ENCODE measurements around the gene PPM1M.
"Not testable (repeated sequence)": the region's sequence is repeated elsewhere in the genome, so short reads cannot be mapped to it uniquely, and the experiment has no call there.

Gene PPM1M

DNA sequence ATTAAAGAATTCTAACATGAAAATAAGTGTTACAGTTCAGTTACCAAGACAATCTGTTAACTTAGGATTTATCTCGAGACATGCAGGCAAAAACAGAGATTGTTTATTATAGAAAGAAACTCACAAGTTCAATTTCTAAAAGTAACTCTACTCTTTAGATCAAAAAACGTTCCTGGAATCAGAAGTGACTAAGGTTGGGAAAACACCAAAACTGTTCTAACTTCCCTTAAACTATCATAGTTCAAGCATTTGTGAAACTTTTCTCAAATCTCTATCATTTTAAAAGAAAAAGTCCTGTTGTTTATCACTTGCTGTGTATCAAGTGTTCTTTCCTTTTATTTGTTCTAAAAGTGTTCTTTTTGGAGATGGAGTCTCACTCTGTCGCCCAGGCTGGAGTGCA lies 24.2 kb downstream of the PPM1M start:
- no peaks in the 10 kb centered on the region for H3K9me3 ChIP-seq (ENCODE audit: severe bottlenecking)
- peaks cover 50% of the 10 kb centered on the region for H3K36me3 ChIP-seq
- H3K27ac ChIP-seq, result no peak overlapping the region
- no peak for DNase-seq
- H3K4me3 ChIP-seq (ENCODE audit: low read depth, low read length), result no peak overlapping the region
- no peaks in the 10 kb centered on the region for H3K27me3 ChIP-seq (ENCODE audit: insufficient read depth, low read depth, severe bottlenecking)
- TF ChIP-seq, protein P1, sequence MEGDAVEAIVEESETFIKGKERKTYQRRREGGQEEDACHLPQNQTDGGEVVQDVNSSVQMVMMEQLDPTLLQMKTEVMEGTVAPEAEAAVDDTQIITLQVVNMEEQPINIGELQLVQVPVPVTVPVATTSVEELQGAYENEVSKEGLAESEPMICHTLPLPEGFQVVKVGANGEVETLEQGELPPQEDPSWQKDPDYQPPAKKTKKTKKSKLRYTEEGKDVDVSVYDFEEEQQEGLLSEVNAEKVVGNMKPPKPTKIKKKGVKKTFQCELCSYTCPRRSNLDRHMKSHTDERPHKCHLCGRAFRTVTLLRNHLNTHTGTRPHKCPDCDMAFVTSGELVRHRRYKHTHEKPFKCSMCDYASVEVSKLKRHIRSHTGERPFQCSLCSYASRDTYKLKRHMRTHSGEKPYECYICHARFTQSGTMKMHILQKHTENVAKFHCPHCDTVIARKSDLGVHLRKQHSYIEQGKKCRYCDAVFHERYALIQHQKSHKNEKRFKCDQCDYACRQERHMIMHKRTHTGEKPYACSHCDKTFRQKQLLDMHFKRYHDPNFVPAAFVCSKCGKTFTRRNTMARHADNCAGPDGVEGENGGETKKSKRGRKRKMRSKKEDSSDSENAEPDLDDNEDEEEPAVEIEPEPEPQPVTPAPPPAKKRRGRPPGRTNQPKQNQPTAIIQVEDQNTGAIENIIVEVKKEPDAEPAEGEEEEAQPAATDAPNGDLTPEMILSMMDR (IDR thresholded peaks at IDR 0.05; ENCODE audit: low read depth, low read length), result no peak

DNA sequence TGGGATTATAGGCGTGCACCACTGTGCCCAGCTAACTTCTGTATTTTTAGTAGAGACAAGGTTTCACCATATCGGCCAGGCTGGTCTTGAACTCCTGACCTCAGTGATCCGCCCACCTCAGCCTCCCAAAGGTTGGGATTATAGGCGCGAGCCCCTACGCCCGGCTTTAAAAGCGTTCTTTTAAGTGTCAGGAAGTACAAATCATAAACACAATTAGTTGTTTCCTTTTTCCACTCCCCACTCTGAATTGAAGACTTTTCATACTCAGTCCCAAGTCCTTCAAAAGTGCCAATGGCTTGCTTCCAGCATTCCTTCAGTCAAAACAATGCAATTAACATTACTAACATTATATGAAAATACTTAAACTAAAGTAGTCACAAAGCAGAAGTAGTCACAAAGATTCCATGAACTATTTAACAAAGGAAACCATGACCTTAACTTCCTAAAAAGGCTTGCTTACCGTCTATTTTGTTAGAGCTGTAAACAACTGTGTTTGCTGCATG lies 24.7 kb downstream of the PPM1M start:
- TF ChIP-seq, protein P1 (IDR thresholded peaks at IDR 0.05; ENCODE audit: low read depth, low read length), result no peak
- no peak overlapping the region for H3K4me3 ChIP-seq (ENCODE audit: low read depth, low read length)
- H3K27me3 ChIP-seq (ENCODE audit: insufficient read depth, low read depth, severe bottlenecking), result no peaks in the 10 kb centered on the region
- DNase-seq, result no peak
- no peaks in the 10 kb centered on the region for H3K9me3 ChIP-seq (ENCODE audit: severe bottlenecking)
- H3K27ac ChIP-seq, result no peak overlapping the region
- peaks cover 55% of the 10 kb centered on the region for H3K36me3 ChIP-seq

DNA sequence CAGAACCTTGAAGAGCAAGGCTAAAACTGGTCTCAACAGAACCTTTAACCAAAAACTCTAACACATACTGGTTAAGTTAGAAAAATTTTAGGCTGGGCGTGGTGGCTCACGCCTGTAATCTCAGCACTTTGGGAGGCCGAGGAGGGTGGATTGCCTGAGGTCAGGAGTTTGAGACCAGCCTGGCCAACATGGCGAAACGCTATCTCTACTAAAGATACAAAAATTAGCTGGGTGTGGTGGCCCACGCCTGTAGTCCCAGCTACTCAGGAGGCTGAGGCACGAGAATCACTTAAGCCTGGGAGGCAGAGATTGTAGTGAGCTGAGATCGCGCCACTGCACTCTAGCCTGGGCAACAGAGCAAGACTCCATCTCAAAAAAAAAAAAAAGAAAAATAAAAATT lies 26.6 kb downstream of the PPM1M start:
- DNase-seq; H3K27me3 ChIP-seq (ENCODE audit: insufficient read depth, low read depth, severe bottlenecking); H3K9me3 ChIP-seq (ENCODE audit: severe bottlenecking); H3K27ac ChIP-seq; H3K4me3 ChIP-seq (ENCODE audit: low read depth, low read length): not testable (repeated sequence)
- peaks cover 49% of the 10 kb centered on the region for H3K36me3 ChIP-seq

DNA sequence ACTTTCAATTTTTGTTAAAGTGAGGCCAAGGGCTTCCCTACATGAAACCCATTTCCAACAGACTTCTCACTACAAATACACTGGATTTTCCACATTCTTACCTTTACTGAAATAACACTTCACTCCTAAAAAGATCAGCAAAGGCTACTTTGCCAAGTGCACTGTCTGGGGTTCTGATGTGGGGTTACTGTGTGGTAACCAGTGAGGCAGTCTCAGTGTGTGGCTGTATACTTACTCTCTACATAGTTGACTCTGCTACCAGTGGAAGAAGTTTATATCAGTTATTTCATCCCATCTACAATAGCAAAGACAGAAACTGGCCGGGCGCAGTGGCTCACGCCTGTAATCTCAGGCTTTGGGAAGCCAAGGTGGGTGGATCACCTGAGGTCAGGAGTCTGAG lies 27.3 kb downstream of the PPM1M start:
- Histone ChIP-seq H3K27me3 (ENCODE audit: insufficient read depth, low read depth, severe bottlenecking) (no peaks in the 10 kb centered on the region), H3K9me3 (ENCODE audit: severe bottlenecking) (no peaks in the 10 kb centered on the region), H3K36me3 (peaks cover 44% of the 10 kb centered on the region), H3K27ac (no peak overlapping the region), H3K4me3 (ENCODE audit: low read depth, low read length) (no peak overlapping the region)
- no peak for DNase-seq
- TF ChIP-seq, protein P1 (IDR thresholded peaks at IDR 0.05; ENCODE audit: low read depth, low read length), result no peak

DNA sequence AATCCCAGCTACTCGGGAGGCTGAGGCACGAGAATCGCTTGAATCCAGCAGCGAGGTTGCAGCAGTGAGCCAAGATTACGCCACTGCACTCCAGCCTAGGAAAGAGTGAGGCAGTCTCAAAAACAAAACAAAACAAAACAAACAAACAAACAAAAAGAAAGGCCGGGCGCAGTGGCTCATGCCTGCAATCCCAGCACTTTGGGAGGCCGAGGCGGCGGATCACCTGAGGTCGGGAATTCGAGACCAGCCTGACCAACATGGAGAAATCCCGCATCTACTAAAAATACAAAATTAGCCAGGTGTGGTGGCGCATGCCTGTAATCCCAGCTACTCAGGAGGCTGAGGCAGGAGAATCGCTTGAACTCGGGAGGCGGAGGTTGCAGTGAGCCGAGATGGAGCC lies 29.2 kb downstream of the PPM1M start:
- H3K27ac ChIP-seq; H3K27me3 ChIP-seq (ENCODE audit: insufficient read depth, low read depth, severe bottlenecking); H3K4me3 ChIP-seq (ENCODE audit: low read depth, low read length); DNase-seq; H3K9me3 ChIP-seq (ENCODE audit: severe bottlenecking): not testable (repeated sequence)
- peaks cover 29% of the 10 kb centered on the region for H3K36me3 ChIP-seq

DNA sequence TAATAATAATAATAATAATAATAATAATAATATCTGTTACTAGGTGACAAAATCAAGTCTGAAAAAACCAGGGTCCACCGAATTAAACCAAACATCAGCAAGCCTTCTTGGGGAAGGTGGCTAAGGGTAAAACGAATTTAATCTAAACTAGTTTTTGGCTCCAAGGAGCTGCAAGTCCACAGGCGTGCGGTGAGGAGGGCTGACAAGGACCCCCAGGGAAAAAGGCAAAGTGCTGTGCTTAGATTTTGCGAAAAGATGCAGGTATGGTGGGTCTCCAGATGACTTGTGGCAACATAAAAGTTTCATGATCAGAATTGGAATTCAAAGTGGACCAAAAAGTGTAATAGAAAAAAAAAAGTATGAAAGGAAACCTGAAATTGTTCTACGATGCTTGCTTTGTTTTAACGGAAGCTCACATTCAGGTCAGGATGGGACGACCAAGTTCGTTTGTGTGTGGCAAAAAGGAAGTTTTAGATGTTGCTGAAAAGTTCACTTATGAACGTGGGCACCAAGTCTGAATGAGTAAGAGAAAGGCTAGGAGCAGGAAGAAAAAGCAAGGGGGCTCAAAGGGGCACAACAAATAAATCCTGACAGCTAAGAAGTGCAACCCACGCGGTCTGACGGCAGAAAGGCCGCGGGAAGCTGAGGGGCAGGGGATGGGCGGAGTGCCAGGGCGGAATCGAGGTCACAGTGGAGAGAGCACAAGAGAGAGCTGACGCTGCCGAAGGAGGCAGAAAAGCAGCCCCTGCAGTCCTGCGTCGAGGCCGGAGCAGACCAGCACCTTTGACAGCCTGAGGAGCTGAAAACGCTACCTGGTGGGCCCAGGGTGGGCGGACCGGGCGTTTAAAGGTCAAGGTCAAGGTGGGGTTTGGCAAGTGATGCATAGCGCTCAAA lies 31.8 kb downstream of the PPM1M start:
- Histone ChIP-seq H3K27ac (peak overlapping the region; percentile 92), H3K36me3 (peaks cover 19% of the 10 kb centered on the region), H3K4me3 (ENCODE audit: low read depth, low read length) (peak overlapping the region; percentile 82), H3K9me3 (ENCODE audit: severe bottlenecking) (no peaks in the 10 kb centered on the region), H3K27me3 (ENCODE audit: insufficient read depth, low read depth, severe bottlenecking) (no peaks in the 10 kb centered on the region)
- TF ChIP-seq, protein P1 (IDR thresholded peaks at IDR 0.05; ENCODE audit: low read depth, low read length), result no peak
- DNase-seq, result peak; percentile 26

Measured in WERI-Rb-1 (cell line).